LNCAP (cell line): ENCODE data around the gene TBX2.

Source experiments
- TF ChIP-seq, protein P1 (sequence below): fragments of 450-650 bp; IDR thresholded peaks from 2 replicates; pipeline ENCODE4 v1.5.1; 2017; ENCODE audit warnings: mild to moderate bottlenecking

Gene TBX2

DNA sequence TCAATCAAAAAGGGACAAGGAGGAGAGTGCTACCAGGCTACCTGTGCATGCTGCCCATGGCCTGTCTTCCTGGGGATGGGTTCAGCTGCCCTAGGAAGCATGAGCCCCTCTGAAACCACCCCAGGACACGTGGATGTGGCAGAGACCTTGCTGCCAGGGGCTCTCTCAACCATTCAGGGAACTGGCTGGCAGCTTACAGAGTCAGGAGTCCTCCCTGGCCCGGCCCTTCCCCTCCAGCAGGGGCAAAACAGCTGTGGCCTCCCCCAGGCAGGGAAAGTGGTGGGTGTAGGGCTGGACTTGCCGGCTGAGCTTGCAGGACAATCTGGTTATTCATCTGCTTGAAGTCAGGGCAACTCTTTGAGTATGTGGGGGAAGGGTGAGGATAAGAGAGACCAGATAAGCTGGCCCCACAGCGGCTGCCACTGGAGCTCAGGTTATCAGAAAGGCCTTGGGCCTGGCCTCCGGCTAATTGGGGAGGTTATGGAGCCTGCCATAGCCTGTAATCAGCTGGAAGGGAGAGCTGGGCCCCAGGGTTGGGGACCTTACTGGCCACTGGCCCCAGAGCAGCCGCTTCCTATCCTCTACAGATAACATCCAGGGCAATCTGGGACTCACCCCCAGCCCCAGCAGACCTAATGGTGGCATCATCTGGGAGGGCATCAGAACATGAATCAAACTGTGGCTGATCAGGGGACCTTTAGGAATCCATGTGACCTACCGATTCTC lies 5.6 kb upstream of the TBX2 start:
- TF ChIP-seq, protein P1, sequence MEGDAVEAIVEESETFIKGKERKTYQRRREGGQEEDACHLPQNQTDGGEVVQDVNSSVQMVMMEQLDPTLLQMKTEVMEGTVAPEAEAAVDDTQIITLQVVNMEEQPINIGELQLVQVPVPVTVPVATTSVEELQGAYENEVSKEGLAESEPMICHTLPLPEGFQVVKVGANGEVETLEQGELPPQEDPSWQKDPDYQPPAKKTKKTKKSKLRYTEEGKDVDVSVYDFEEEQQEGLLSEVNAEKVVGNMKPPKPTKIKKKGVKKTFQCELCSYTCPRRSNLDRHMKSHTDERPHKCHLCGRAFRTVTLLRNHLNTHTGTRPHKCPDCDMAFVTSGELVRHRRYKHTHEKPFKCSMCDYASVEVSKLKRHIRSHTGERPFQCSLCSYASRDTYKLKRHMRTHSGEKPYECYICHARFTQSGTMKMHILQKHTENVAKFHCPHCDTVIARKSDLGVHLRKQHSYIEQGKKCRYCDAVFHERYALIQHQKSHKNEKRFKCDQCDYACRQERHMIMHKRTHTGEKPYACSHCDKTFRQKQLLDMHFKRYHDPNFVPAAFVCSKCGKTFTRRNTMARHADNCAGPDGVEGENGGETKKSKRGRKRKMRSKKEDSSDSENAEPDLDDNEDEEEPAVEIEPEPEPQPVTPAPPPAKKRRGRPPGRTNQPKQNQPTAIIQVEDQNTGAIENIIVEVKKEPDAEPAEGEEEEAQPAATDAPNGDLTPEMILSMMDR, result no peak; the same call in 1 of the 2 replicates

DNA sequence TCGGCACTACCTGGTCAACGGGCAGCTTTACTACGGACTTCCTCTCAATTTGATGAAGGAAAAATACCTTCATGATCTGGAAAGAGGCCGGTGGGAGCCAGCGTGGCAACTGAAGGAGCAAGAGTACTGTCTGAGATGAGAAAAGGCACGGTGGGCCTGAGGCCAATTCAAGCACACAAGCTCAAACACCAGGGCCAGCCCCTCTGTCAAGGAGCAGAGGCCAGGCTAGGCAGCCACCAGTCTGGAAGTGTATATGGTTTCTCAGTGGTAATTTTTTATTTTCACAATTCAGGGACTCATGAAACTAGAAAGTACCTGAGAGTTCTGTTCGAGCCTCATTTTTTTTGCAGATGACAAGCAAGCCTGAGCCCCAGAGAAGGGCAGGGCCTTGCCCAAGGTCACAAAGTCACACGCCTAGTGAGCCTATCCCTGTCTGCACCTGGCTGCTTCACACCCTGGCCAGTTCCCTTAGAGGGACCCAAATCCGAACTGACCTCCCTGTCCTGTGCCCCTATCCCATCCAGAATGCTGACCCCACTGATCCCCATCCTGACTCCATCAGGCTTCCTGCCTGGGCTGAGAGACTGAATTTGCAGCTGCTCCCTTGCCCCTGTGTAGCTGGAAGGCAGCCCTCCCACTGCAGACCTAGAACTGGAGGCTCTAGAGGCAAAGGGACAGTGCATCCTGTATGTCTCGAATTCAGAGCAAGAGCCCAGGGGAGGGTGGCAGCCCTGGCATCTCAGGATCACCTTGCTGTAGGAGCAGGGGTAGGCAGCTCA lies 4.8 kb upstream of the TBX2 start:
- TF ChIP-seq, protein P1, result no peak

DNA sequence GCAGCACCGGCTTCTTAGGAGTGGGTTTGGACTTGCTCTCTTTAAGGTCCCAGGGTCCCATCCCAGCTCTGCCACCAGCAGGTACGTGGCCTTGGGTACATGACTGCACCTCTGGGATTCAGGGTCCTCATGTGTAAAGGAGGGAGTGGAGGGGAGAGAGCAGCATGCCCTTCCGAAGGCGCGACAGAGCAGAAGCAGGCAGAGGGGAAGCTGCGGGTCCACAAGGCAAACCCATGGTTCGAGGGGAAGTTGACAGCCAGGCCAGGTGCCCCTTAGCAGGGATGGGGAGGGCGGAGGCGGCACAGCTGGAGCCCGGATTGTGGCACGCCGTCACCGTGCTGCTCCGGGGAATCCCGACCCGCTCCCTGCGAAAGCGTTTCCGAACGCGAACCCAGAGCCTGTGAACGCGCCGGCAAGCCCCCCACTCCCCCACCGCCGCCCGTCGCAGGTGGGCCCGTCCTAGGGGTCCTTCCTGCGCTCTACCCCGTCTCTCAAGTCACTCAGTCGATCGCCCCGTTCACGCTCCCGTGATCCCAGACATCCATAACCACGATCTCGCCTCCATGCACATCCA lies 4.1 kb upstream of the TBX2 start:
- TF ChIP-seq, protein P1, result no peak

DNA sequence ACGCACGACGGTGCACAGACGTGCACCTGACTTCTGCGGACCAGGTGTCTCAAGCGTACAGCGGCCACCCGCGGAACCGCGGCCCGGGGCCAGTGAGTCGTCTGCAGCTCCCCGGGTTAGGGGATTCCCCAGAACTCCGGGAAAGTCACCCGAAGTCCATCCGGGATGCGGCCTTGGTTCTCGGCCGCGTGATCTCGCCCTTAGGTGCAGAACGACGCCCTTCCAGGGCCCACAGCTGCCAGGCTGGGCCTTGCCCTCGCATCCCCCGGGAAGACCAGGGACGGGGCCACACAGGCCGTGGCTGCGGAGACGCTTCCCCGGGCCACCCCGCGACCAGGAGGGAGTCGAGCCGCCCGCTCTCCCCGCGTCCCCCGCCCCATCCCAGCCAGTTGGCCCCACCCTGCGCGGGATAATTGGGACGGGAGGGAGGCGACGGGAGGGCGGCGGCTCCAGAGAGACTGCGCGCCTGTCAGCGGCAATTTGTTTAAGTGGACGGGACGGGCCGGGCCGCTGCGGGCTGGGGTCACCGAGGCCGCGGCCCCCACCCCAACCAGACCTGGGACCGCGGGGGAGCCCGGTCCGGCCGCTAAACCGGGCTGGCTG lies 3.6 kb upstream of the TBX2 start:
- TF ChIP-seq, protein P1, result no peak

DNA sequence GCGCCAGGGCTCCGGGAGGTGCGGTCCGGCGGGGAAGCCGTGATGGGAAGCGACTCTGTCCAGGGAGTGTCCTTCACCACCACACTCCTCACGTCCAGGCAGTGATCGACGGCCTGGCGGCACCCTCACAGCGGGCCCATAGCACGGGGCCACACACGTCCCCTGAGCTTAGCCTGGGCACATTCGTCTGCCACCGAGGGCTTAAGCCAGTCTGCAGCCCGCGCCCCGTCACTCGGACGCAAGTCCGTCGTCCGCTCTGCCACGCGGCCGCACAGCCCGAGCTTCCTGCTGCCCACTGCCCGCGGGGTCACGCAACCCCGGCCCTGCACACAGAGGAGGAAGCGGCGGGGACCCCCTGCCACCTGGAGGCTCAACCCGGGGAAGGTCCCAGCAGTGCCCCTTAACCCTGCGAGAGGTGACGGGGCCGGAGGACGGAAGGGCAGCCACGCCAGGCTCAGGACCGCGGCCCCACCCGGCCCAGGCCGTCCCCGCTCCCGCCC lies 3.0 kb upstream of the TBX2 start:
- TF ChIP-seq, protein P1, result no peak

DNA sequence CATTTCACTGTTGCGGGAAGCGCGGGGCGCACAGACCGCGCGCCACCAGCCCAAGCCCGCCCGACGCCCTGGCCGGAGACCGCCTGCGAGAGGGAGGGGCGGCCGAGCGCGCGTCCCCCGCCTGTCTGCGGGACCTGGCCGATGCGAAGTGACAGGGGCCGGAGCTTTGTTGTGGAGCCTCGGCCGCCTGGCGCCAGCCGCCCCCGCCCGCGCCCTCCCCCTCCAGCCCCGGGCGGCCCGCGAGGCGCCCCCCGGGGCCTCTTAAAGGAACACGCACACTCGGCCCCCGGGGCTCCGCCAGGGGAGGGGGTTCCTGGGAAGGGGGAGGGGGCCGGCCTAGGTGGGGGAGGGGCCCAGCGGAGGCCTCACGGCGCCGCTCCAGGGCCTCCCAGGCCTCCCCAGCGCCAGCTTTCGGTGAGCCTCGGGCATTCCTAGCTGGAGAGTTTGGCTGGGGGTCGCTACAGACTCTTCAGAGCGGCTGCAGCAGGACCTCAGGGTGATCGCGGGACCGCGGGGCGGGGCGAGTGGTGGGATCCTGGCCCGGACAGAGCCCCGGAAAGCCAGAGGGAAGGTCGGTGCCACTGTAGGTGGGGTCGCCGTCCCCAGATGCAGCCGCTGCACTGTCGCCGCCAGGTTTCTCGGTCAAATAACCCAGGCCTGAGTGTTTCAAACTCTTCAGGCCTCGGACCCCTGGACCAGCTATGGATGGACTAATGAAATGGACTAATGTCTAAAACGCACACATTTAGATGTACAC lies 2.4 kb upstream of the TBX2 start:
- TF ChIP-seq, protein P1, result no peak

DNA sequence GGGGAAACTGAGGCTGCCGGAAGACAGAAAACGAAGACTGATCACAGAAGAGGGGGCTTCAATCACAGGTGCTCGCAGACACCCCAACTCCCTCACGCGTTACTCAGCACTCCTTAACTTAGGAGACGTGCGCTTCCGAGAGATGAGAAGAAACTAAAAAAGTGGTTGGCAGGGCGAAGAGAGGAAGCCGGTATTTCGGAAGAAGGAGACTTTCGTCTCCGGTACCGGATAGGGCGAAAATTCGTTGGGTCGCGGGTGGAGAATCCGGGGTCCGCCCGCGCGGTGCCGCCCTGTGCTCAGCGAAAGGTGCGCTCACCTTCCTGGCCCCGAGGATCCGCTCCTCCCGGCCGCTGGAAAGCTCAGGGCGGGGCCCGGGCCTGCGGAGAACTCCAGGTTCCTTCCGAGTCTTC lies 917 bp upstream of the TBX2 start:
- TF ChIP-seq, protein P1, result no peak
